Hypothalamus (tissue), 51 donors: Measurements from ENCODE around the gene GSG1L.

Experiments
- DNase-seq, 51 donors: peaks; one replicate each; lab custom pipeline; 2025; lab: John Stamatoyannopoulos, UW

The GSG1L gene

DNA sequence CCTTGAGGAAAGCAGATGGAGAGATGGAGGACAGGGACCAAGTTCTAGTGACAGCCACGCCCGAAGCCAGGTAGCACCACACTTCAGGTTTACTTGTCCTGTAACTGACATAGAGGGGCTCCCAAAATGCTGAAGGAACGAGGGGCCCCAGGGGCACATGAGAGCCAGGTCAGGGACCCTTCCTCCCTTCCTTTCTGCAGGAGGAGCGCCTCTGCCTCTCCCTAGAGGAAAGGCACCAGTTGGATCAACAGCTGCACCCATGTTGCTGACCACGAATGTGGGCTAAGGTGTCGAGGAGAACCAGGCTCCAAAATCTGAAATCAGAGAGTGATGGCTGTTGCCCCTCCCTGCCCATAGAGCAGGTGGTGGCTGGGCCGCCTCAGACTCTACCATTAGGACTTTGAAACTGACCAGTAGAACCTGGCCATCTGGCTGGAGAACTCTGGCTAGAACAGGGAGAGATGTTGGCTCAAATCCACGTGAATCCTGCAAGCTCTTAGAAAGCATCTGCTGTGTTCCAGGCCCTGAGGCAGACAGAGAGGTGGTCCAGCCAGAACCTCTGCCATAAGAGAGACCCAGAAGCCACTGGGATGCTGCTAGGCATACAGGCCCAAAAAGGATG is 294.8 kb downstream of the GSG1L start:
- no peak for DNase-seq

DNA sequence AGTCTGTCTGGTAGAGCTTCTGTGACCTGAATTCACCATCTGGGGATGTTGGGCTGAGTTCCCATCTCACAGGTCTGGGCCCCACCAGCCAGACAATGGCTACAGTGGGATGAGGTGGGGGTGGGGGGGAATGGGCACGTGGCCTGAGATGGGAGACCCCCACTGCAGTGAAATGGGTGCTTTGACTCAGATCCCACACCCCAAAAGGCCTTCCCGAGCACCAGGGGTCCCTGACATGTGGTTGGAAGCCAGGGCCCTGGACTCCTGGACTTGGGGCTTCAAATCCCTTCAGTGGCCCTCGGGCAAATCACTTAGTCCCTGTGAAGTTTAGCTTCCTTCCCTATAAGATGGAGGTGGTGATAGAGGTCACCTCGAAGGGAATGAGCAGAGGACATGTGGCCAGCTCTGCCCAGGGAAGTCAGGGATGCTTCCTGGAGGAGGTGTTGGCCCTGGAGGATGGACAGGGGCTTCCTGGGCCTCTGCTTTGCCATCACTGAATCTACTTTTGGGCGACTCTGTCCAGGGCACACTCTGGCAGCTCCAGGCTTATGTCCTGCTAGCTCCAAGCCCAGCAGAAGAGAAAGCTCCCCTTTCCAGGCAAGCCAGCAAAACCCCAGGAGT is 295.4 kb downstream of the GSG1L start:
- no peak for DNase-seq

DNA sequence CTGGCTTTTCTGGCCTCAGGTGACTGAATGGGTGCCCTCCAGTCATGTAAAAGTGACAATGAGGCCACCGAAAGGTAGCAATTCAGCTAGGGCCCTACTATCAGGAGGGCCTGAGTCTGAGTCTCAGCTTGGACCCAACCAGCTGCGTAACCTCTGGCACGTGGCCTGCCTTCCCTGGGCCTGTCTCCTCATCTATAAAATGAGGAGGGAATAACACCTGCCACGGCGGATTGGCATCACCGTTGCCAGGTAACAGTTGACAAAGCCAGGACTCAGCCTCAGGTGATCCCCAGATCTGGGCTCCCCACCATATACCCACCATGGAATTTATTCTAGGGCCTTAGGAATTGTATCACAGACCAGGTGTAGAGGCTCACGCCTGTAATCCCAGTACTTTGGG is 296.4 kb downstream of the GSG1L start:
- no peak for DNase-seq

DNA sequence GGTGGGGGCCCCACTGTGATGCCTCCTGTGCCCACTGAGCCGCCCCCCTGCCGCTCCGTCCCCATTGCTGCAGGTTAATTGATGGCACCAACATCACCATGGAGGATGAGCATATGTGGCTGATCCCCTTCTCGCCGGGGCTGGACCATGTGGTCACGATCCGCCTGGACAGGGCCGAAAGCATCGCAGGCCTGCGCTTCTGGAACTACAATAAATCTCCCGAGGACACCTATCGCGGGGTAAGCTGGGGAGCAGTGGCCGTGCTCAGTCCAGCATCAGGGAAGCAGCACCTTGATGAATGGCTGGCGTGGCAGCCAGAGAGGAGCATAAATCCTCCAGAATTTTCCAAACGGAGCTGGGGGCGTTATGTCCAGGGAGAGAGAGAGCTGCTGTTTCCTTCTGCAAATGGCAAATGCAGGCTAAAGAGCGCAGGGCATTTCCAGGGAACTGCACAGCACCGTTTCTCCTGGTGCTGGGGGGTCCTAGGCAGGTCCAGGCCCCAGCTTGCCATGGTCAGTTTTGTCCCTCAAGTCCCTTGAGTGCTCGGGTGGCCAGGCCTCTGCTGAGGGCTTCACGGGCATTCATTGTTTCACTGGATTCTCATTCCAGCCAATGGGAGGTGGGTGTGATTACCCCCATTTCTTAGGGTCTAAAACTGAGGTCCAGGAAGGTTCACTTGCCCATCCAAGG is 297.1 kb downstream of the GSG1L start:
- DNase-seq, result no peak

DNA sequence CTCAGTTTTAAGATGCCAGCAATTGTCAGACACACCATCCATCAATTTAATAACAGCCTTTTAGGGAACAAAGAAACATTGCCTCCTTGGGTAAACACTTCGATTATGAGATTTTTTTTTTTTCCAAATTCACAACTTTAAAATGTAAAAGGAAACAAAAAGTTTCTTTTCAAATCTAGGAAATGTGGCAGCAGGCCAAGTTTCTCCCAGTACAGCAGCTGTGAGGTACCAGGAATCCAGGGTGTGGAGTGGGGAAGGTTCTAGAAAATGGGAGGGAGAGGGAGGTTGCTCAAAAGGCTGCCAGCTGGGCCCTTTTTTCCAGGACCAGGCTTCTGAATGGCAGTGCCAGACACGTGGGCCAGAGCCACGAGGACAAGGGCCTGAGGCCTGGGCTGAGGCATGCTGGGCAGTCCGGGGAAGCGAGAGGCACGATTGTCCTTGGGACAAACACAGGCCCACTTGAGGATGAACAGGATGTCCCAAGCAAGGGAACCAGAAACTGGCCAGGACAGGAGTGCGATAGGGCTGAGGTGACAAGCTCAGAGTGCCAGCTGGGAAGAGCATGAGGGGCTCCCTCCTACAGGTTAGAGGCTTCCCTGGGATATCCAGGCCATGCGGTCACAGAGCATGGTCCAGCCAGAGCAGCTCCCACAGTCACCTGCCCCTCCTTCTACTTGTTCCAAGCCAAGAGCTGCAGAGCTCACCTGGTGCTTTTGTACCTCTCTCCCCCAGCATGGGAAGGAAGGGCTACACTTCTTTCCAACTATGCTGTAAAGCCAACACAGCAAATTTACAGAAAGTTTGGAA is 298.4 kb downstream of the GSG1L start:
- DNase-seq, result peak in 1 of 51 donors; percentile 20

DNA sequence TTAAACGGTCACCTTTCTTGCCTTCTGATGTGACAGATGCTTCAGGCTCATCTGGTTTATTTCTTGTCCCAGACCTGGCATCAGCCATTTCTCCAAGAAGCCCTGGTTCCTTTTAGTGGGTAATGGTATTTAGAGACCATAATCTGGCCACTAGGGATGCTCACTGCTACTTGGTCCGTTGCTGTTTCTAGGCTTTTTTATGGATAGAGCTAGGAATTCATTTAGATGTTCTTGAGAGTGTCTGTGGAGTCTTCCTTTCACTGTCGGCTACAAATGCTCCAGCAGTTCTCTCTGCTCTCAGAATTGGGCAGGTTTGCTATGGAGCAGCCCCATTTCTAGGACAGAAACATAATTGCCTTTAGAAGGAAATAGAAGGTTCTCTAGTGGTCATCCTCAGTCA is 299.1 kb downstream of the GSG1L start:
- DNase-seq, result no peak

DNA sequence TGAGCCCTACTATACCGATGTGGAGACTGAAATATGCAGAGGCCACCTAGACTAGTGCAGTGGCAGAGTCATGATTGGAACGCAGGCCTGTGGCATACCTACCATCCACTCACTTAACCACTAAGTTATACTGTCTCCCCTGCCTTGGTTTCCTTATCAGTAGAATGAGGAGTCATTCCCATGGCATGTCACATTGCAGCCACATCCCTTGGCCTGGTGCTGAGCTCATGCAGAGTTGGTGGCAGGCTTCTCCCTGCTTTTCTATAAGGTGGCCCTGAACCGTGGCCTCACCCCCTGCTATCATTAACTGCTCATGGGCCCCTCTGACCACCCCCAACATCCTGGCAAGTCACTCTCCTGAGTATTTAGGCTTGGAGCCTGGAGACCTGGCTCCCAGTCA is 301.1 kb downstream of the GSG1L start:
- no peak for DNase-seq

DNA sequence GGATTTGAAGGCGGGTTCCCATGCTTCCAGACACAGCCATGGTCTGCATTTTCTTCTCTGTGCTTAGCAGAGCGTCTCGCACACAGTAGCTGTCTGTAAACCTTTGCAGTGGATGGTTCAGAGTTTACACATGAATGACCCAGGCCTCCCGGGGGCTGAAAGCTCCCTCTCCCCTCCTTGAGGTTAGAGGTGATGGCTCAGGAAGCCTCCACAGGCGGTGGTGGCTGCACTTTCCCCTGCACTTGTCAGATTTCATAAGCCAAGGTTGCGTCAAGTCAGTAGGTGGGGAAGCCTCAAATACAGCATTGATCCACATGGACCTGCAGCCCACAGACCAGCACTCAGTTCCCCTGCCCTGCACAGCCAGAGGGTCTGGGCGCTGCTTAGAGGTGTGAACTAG is 301.7 kb downstream of the GSG1L start:
- no peak for DNase-seq

DNA sequence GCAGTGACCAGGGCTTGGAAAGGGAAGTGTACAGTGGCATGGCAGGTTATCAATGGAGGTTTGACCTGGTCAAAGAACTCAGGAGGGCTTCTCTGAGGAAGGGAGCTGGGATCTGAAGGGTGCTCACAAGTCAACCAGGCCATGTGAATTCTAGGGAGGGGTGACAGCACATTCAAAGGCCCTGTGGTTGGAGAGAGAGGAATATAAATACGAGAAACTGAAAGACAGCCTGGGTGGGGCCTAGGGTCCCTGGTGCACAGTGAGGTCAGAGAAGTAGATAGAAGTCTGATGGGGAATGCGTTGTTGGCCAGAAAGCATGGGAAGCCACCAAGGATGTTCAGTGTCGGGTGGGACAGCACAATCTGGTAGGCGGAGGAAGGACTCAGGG is 302.7 kb downstream of the GSG1L start:
- no peak for DNase-seq

DNA sequence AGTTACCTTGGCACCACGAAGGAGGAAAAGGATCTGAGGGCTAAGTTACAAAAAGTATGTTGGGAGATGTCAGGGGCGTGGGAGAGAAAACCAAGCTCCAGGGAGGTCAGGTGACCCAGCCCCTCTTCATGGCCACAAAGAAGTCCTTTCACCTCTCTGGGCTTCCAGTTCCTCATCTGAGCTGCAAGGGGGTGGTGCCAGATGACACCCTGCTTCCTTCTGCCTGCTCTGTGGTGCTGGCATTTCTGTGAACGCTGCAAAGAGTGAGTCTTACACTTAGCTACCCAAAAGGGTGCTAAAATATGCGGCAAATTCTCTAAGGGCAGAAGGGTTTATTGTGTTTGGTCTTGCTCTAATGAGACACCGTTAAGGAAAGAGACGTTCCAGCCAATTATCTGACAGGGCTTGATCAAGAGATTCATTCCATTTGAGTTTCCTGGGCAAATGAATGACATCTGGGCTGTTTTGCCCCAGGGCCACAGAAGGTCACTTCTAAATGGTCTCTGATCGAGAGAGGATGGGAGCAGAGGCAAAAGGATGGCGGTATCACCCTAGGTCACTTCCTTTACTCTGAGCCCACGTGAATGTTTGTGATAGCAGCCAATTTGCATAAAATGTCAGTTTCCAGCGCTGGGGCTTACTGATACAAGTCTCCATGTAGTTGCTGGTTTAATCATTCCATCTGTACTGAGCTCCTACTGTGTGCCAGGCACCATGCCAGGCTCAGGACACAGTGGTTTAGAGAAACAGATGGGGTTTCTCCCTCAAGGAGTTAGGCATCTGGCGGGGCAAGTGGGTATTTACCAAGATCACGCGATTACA is 303.3 kb downstream of the GSG1L start:
- DNase-seq, result peak in 17 of 51 donors; percentile 15 to 53 (median 37)

DNA sequence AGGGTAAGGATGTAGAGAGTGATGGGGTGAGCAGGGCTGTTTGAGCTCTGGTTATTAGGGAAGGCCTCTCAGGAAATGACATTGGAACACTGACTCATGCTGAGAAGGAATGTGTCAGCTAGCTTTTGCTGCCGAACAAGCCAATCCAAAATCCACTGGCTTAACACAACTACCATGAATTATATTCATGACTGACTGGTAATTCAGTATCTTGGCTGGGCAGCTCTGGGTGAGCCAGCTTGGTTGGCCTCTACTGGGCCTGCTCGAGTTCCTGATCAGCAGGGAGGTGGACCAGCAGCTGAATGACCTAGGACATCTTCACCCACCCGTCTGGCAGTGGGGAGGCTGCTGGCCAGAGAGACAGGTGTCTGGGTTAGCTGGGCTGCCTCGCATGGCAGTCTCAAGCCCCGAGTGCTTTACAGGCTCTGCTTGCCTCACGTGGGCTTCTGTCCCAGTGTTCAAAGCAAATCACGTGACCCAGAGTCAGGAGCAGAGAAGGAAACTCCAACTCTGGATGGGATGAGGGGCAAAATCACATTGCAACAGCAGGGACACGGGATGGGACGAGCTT is 304.1 kb downstream of the GSG1L start:
- peak in 4 of 51 donors; percentile 22 to 51 (median 40) for DNase-seq

DNA sequence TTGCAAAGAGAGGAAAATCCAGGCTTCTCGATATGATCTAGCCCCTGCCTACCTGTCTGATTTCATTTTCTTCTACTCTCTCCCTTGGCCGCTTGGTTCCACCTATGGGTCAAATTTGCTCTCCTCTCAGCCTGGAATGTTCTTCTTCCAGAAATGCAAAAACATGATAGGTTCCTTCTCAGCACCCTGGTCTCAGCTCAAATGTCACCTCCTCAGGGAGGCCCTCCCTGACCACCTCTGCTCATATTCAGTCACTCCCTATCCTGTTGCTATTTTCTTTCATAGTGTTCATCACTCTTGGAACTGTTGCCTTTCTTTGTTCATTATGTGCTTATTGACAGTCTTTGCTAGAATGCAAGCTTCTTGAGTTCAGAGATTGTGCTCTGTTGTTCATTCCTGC is 305.0 kb downstream of the GSG1L start:
- DNase-seq, result no peak

DNA sequence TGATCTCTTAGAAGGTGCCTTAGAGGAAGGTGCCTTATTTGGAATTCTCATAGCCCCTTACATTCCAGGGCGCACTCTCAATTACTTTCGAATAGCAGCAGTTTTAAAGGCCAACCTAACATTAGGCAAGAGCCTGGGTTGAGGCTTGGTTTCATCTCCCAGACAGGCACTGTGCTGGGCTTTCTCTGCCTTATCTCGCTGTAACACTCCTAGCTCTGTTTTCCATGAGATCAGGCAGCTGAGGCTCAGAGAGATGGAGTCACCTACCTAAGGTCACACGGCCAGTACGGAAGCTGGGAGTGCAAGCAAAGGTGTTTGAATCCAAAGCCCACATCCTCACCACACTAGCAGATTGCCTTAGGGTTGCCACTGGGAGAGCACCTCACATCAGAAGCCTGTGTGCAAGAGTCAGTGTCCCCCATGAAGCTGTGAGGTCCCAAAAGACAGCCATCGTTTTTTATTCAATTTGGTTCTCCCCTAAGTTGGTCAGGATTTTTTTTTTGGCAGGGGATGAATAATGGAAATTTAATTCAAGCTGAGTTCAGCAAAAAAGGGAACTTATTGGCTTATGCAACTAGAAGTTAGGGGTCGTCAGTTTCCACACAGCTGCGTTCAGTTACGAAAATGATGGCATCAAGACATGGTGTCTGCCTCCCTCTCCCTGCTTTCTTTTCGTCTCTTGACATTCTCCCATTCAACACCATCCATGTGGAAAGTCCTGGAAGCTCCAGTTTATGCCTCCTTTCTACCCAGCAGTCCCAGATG is 307.1 kb downstream of the GSG1L start:
- DNase-seq, result no peak

DNA sequence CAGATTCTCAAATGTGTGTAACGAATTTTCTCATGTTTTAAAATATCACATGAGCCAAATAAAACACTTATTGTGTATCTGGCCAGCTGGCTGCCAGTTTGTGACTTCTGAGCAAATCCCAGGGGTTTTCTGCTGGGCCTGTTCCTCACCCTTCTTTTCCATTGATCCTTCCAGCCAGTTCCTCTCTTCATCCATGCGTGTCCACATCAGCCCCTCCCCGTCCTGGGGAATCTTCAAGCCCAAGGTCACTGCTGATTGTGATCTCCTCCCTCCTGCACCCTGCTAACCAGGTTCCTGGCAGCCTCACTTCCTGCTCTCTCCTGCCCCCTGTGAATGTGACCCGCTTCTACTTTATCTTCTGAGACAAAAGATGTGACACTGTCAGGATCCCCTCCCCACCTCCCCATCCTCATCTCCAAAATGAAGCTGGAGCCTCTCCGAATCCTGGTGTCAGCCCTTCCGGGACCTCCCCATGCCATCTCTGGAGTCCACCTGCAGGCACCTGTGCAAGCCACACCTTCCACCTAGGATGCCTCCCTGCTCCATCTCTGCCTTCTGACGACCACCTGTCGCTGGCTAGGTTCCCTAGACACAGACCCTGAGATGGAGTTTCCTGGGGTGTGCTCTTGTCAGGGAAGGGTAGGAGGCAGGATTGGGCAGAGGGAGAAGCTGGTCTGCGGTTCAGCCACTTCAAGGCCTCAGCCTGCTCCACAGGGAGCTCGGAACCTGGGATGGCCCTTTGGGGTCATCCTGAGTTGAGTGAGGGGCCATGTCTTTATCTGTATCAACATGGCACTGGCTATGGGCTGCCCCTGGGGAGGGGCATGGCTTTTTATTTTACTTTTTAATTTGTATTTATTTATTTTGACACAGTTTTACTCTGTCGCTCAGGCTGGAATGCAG is 308.5 kb downstream of the GSG1L start:
- no peak for DNase-seq

DNA sequence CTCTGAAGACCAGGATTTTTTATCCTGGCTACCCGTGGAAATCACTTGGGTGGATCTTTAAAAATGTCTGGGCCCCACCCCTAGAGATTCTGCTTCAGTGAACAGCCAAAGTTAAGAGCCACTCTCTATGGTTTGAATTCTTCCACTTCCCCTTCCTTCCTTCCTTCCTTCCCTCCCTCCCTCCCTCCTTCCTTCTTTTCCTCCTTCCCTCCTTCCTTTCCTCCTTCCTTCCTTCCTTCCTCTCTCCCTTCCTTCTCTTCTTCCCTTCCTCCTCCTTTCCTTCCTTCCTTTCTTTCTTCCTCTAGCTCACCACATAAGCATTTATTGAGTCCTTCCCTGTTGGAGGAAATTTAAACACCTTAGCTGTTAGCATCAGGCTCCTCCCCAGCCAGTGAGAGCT is 310.0 kb downstream of the GSG1L start:
- no peak for DNase-seq

DNA sequence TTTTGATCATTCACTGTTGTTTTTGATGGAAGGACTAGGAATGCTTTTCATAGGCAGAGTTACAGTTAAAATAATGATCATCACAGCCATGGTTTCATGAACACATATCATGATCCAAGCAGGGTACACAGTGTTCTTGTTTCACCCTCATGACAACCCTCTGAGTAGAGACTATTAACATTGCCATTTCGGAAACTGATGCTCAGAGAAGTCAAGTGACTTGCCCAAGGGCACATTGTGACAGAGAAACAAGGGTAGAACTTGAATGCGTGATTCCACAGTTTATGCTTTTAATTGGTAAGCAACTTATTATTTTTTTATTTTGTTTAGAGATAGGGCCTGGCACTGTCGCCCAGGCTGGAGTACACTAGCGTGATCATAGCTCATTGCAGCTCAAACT is 311.3 kb downstream of the GSG1L start:
- no peak for DNase-seq

DNA sequence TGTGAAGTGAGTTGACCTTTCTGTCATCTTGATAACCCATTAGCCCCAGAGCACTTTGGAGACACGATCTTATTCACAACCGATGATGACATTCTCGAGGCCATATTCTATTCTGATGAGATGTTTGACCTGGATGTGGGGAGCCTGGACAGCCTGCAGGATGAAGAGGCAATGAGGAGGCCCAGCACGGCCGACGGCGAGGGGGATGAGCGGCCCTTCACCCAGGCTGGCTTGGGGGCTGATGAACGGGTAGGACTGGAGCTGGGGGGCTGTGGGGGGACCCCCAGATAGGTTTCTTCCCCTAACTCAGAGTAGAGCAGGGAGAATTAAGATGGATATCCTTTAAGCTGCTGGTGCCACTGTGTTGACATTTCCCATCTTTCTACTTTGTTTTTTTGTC is 311.8 kb downstream of the GSG1L start:
- DNase-seq, result no peak

DNA sequence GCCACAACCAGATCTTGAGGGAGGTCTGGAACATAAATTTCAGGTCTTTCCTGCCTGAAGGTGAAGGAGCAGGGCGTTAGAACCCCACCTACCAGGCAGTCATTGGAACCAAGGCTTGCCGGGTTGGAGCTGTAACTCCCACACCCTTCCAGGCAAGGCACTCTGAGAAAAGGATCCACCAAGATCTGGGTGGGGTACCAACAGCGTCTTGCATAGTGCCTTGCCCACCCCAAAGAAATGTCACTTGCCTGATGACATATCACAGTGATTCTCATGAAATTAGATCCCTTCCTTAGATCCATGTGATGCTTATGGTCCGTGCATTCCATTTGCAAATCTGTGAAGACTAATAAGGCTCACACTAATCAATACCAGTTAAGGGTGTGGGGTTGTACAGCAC is 312.3 kb downstream of the GSG1L start:
- no peak for DNase-seq
